Measurements from ENCODE around the gene FOXL2. TPM values are rescaled to one million over a fixed set of nuclear protein-coding genes. Genes with fewer than 3 reads are reported as not detected.

FOXL2 gene
- total and polyA plus RNA-seq, 2 of the 13 experiments (the other 11 are each of a cell fraction or from before 2014, with no cell fraction given) = not detected

DNA sequence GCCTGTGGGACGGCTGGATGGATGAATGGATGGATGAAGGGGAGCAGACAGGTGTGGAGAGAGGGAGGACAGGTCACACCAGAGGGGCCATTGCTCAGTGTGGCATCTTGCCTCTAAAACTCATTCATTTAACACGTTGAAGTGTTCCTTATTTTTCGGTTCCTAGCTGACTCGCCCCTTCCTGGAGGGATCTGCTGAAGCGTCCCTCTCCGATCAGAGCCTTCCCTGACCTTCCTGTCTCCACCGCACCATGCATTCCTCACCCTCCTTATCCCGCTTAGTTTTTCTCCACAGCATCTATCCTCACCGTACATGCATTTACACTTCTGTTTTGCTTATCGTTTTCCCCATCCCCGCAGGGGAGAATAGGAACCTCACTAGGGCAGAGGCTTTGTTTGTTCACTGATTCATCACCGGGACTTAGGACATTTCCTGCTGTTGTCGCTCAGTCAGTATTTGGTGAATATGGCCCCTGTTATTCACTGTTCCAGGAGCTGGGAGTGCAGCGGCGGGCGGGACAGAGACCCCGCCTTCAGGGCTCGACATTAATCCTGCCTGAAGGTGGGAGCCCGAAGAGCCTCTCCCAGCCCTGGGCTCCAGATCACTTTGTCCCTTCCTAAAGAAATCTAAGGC, 32.0 kb downstream of the FOXL2 start (continued):
- TF ChIP-seq ZSCAN30 (CRISPR knock-in tag; IDR thresholded peaks at IDR 0.05) (no peak), REPIN1 (CRISPR knock-in tag; IDR thresholded peaks at IDR 0.05; ENCODE audit: borderline replicate concordance, low read depth) (peak; percentile 10; the same call in 1 of the 2 replicates), FOXA3 (CRISPR knock-in tag; IDR thresholded peaks at IDR 0.05) (peak; percentile 79), YY1 (IDR thresholded peaks at IDR 0.05; ENCODE audit: insufficient read depth, insufficient replicate concordance, low read depth, low read length) (no peak), HDAC6 (IDR thresholded peaks at IDR 0.05; ENCODE audit: low read depth, low read length) (no peak), HMG20A (CRISPR knock-in tag; IDR thresholded peaks at IDR 0.05; ENCODE audit: borderline replicate concordance) (peak; percentile 57; the same call in 1 of the 2 replicates), ZNF766 (CRISPR knock-in tag; IDR thresholded peaks at IDR 0.05; ENCODE audit: borderline replicate concordance) (0 out of 2 replicates have a peak, but pooled peaks have one; percentile 21), ZNF138 (CRISPR knock-in tag; IDR thresholded peaks at IDR 0.05; ENCODE audit: low read depth) (no peak), POLR2G (IDR thresholded peaks at IDR 0.05; ENCODE audit: low read depth, low read length) (peak; percentile 72)
- TF ChIP-seq, protein P1, sequence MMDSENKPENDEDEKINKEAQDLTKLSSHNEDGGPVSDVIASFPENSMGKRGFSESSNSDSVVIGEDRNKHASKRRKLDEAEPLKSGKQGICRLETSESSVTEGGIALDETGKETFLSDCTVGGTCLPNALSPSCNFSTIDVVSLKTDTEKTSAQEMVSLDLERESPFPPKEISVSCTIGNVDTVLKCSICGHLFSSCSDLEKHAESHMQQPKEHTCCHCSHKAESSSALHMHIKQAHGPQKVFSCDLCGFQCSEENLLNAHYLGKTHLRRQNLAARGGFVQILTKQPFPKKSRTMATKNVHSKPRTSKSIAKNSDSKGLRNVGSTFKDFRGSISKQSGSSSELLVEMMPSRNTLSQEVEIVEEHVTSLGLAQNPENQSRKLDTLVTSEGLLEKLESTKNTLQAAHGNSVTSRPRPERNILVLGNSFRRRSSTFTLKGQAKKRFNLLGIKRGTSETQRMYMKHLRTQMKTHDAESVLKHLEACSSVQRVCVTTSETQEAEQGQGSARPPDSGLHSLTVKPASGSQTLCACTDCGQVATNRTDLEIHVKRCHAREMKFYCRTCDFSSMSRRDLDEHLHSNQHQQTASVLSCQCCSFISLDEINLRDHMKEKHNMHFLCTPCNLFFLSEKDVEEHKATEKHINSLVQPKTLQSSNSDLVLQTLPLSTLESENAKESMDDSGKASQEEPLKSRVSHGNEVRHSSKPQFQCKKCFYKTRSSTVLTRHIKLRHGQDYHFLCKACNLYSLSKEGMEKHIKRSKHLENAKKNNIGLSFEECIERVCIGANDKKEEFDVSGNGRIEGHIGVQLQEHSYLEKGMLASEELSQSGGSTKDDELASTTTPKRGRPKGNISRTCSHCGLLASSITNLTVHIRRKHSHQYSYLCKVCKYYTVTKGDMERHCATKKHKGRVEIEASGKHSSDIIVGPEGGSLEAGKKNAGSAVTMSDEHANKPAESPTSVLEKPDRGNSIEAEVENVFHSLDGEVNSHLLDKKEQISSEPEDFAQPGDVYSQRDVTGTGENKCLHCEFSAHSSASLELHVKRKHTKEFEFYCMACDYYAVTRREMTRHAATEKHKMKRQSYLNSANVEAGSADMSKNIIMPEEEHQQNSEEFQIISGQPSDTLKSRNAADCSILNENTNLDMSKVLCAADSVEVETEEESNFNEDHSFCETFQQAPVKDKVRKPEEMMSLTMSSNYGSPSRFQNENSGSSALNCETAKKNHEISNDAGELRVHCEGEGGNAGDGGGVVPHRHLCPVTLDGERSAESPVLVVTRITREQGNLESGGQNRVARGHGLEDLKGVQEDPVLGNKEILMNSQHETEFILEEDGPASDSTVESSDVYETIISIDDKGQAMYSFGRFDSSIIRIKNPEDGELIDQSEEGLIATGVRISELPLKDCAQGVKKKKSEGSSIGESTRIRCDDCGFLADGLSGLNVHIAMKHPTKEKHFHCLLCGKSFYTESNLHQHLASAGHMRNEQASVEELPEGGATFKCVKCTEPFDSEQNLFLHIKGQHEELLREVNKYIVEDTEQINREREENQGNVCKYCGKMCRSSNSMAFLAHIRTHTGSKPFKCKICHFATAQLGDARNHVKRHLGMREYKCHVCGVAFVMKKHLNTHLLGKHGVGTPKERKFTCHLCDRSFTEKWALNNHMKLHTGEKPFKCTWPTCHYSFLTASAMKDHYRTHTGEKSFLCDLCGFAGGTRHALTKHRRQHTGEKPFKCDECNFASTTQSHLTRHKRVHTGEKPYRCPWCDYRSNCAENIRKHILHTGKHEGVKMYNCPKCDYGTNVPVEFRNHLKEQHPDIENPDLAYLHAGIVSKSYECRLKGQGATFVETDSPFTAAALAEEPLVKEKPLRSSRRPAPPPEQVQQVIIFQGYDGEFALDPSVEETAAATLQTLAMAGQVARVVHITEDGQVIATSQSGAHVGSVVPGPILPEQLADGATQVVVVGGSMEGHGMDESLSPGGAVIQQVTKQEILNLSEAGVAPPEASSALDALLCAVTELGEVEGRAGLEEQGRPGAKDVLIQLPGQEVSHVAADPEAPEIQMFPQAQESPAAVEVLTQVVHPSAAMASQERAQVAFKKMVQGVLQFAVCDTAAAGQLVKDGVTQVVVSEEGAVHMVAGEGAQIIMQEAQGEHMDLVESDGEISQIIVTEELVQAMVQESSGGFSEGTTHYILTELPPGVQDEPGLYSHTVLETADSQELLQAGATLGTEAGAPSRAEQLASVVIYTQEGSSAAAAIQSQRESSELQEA (CRISPR knock-in tag; IDR thresholded peaks at IDR 0.05; ENCODE audit: not compliant biosample characterization) = no peak
- TF ChIP-seq, protein P2, sequence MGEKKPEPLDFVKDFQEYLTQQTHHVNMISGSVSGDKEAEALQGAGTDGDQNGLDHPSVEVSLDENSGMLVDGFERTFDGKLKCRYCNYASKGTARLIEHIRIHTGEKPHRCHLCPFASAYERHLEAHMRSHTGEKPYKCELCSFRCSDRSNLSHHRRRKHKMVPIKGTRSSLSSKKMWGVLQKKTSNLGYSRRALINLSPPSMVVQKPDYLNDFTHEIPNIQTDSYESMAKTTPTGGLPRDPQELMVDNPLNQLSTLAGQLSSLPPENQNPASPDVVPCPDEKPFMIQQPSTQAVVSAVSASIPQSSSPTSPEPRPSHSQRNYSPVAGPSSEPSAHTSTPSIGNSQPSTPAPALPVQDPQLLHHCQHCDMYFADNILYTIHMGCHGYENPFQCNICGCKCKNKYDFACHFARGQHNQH (CRISPR knock-in tag; IDR thresholded peaks at IDR 0.05) = peak; percentile 50; the same call in 1 of the 2 replicates
- TF ChIP-seq, protein P3, sequence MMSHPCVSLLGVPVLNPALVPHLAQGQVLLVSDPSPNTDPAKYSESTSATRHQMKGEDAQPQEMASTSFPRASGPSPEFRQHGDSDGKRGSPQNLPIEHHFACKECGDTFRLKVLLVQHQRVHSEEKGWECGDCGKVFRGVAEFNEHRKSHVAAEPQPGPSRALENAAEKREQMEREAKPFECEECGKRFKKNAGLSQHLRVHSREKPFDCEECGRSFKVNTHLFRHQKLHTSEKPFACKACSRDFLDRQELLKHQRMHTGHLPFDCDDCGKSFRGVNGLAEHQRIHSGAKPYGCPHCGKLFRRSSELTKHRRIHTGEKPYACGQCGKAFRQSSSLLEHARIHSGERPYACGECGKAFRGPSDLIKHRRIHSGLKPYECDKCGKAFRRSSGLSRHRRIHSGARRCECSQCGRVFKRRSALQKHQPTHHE (CRISPR knock-in tag; IDR thresholded peaks at IDR 0.05; ENCODE audit: borderline replicate concordance) = no peak
- TF ChIP-seq, protein P4, sequence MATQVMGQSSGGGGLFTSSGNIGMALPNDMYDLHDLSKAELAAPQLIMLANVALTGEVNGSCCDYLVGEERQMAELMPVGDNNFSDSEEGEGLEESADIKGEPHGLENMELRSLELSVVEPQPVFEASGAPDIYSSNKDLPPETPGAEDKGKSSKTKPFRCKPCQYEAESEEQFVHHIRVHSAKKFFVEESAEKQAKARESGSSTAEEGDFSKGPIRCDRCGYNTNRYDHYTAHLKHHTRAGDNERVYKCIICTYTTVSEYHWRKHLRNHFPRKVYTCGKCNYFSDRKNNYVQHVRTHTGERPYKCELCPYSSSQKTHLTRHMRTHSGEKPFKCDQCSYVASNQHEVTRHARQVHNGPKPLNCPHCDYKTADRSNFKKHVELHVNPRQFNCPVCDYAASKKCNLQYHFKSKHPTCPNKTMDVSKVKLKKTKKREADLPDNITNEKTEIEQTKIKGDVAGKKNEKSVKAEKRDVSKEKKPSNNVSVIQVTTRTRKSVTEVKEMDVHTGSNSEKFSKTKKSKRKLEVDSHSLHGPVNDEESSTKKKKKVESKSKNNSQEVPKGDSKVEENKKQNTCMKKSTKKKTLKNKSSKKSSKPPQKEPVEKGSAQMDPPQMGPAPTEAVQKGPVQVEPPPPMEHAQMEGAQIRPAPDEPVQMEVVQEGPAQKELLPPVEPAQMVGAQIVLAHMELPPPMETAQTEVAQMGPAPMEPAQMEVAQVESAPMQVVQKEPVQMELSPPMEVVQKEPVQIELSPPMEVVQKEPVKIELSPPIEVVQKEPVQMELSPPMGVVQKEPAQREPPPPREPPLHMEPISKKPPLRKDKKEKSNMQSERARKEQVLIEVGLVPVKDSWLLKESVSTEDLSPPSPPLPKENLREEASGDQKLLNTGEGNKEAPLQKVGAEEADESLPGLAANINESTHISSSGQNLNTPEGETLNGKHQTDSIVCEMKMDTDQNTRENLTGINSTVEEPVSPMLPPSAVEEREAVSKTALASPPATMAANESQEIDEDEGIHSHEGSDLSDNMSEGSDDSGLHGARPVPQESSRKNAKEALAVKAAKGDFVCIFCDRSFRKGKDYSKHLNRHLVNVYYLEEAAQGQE (IDR thresholded peaks at IDR 0.05; ENCODE audit: borderline replicate concordance in 1 of 2, low read depth in 1 of 2, low read length in 2 of 2) = no peak
